K562 (cell line): ENCODE results near the gene LGALS14.

Experiments
- ATF1 ChIP-seq, 2 experiments: fragments of 450-650 bp in 1 of 2; IDR thresholded peaks; 2 replicates each; pipeline ENCODE4 v1.6.1; 2016; ENCODE audit warnings: missing compliant biosample characterization in 1 of 2, missing genetic modification characterization in 1 of 2
- CBFA2T3 ChIP-seq: fragments of 450-650 bp; IDR thresholded peaks from 2 replicates; pipeline ENCODE4 v1.6.1; 2017
- CBFB ChIP-seq: sonication (generic); formaldehyde crosslinking; IDR thresholded peaks from 2 replicates; pipeline ENCODE4 v1.4.0; 2020; ENCODE audit warnings: mild to moderate bottlenecking, missing genetic modification reagents
- ESRRA ChIP-seq: fragments of 450-650 bp; IDR thresholded peaks from 2 replicates; pipeline ENCODE4 v1.6.1; 2014; ENCODE audit warnings: low read depth, mild to moderate bottlenecking, moderate library complexity, borderline replicate concordance
- HOXB6 ChIP-seq: fragments of 250-450 bp; sonication (Bioruptor Pico); IDR thresholded peaks from 2 replicates; pipeline ENCODE4 v1.5.1; 2022; ENCODE audit warnings: mild to moderate bottlenecking, borderline replicate concordance
- JUN ChIP-seq, 2 experiments: sonication (generic) in 1 of 2; formaldehyde crosslinking in 1 of 2; IDR thresholded peaks; 2 replicates each; pipeline versions ENCODE4 v1.6.1 to v1.8.0; 2012 to 2022; ENCODE audit warnings: borderline replicate concordance in 2 of 2, mild to moderate bottlenecking in 2 of 2, improper control_type of control experiment in 1 of 2, low read depth in 1 of 2, low read length in 1 of 2, missing genetic modification reagents in 1 of 2
- MAFG ChIP-seq: fragments of 450-650 bp; conservative IDR thresholded peaks from 2 replicates; pipeline ENCODE4 v1.6.1; 2016; ENCODE audit warnings: missing genetic modification characterization, missing compliant biosample characterization
- MXI1 ChIP-seq: IDR thresholded peaks from 2 replicates; pipeline ENCODE4 v1.6.1; 2011; ENCODE audit warnings: low read depth, mild to moderate bottlenecking, improper control_type of control experiment, low read length
- SREBF2 ChIP-seq: sonication (generic); formaldehyde crosslinking; IDR thresholded peaks from 2 replicates; pipeline ENCODE4 v1.4.0; 2020; ENCODE audit warnings: mild to moderate bottlenecking, missing genetic modification reagents
- ZNF197 ChIP-seq: fragments of 200-800 bp; sonication (Bioruptor generic); IDR thresholded peaks from 2 replicates; pipeline ENCODE4 v1.6.1; 2016; ENCODE audit warnings: low read depth, missing genetic modification characterization, missing compliant biosample characterization
- TF ChIP-seq, protein P1 (sequence below), 2 experiments: fragments of 450-650 bp in 1 of 2; sonication (generic) in 1 of 2; formaldehyde crosslinking in 1 of 2; IDR thresholded peaks; 2 replicates each; pipeline versions ENCODE4 v1.7.1 to v1.9.0; 2016 to 2022; ENCODE audit warnings: inconsistent platforms in 1 of 2, mild to moderate bottlenecking in 1 of 2, missing genetic modification reagents in 1 of 2
- TF ChIP-seq, protein P2 (sequence below): sonication (generic); formaldehyde crosslinking; IDR thresholded peaks from 2 replicates; pipeline ENCODE4 v1.8.0; 2022; ENCODE audit warnings: mild to moderate bottlenecking, missing genetic modification reagents, borderline replicate concordance
- TF ChIP-seq, protein P3 (sequence below), 3 experiments: IDR thresholded peaks in 2 of 3; conservative IDR thresholded peaks in 1 of 3; 2 replicates each; pipeline ENCODE4 v1.5.1; 2011 to 2012; ENCODE audit warnings: low read length in 3 of 3, mild to moderate bottlenecking in 3 of 3, control low read depth in 2 of 3, improper control_type of control experiment in 1 of 3, inconsistent platforms in 1 of 3, low read depth in 1 of 3, mixed read lengths in 1 of 3, moderate library complexity in 1 of 3; ENCODE audit not compliant: insufficient read depth in 2 of 3

DNA sequence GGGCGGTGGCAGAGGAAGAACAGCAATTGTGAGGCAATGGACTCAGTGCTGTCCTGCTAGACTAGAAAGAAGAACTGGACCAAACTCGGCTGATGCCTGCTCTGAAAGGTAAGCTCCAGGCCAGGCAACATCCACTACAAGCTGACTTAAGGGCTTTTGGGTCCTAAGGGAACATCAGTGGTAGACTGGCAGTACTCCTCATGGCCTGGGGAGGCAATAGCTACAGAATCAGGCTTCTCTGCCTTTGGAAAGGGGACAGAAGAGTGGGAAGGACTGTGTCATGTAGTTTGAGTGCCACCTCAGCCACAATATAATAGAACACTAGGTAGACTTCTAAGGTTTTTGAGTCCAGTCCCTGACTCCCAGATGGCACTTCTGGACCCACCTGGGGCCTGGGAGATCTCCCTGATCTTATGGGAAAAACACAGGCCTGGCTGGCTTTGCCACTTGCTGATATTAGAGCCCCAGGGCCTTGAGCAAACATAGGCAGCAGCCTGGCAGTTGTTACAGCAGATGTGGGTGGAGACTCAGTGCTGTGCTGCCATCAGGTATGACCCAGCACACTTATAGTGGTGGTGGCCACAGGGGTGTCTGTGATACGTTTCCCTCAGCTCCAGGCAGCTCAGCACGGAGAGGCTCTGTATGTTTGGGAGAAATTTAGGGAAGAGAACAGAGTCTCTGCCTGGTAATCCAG is 42.7 kb downstream of the LGALS14 start:
- no peak for TF ChIP-seq ATF1 (CRISPR knock-in tag; IDR thresholded peaks at IDR 0.05)
- no peak for TF ChIP-seq ATF1 (tag; IDR thresholded peaks at IDR 0.05)
- no peak for TF ChIP-seq SREBF2 (CRISPR knock-in tag)
- no peak for TF ChIP-seq MXI1
- TF ChIP-seq, protein P1, sequence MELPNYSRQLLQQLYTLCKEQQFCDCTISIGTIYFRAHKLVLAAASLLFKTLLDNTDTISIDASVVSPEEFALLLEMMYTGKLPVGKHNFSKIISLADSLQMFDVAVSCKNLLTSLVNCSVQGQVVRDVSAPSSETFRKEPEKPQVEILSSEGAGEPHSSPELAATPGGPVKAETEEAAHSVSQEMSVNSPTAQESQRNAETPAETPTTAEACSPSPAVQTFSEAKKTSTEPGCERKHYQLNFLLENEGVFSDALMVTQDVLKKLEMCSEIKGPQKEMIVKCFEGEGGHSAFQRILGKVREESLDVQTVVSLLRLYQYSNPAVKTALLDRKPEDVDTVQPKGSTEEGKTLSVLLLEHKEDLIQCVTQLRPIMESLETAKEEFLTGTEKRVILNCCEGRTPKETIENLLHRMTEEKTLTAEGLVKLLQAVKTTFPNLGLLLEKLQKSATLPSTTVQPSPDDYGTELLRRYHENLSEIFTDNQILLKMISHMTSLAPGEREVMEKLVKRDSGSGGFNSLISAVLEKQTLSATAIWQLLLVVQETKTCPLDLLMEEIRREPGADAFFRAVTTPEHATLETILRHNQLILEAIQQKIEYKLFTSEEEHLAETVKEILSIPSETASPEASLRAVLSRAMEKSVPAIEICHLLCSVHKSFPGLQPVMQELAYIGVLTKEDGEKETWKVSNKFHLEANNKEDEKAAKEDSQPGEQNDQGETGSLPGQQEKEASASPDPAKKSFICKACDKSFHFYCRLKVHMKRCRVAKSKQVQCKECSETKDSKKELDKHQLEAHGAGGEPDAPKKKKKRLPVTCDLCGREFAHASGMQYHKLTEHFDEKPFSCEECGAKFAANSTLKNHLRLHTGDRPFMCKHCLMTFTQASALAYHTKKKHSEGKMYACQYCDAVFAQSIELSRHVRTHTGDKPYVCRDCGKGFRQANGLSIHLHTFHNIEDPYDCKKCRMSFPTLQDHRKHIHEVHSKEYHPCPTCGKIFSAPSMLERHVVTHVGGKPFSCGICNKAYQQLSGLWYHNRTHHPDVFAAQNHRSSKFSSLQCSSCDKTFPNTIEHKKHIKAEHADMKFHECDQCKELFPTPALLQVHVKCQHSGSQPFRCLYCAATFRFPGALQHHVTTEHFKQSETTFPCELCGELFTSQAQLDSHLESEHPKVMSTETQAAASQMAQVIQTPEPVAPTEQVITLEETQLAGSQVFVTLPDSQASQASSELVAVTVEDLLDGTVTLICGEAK (IDR thresholded peaks at IDR 0.05): no peak
- TF ChIP-seq, protein P1 (CRISPR knock-in tag; IDR thresholded peaks at IDR 0.05): no peak
- no peak for TF ChIP-seq ZNF197 (CRISPR knock-in tag)
- no peak for TF ChIP-seq HOXB6 (CRISPR knock-in tag)
- no peak for TF ChIP-seq JUN (IDR thresholded peaks at IDR 0.05; ENCODE audit: borderline replicate concordance, low read depth, low read length)
- no peak for TF ChIP-seq JUN (CRISPR knock-in tag; IDR thresholded peaks at IDR 0.05; ENCODE audit: borderline replicate concordance)
- no peak for TF ChIP-seq CBFB
- TF ChIP-seq CBFA2T3: no peak
- TF ChIP-seq ESRRA: no peak
- TF ChIP-seq, protein P2, sequence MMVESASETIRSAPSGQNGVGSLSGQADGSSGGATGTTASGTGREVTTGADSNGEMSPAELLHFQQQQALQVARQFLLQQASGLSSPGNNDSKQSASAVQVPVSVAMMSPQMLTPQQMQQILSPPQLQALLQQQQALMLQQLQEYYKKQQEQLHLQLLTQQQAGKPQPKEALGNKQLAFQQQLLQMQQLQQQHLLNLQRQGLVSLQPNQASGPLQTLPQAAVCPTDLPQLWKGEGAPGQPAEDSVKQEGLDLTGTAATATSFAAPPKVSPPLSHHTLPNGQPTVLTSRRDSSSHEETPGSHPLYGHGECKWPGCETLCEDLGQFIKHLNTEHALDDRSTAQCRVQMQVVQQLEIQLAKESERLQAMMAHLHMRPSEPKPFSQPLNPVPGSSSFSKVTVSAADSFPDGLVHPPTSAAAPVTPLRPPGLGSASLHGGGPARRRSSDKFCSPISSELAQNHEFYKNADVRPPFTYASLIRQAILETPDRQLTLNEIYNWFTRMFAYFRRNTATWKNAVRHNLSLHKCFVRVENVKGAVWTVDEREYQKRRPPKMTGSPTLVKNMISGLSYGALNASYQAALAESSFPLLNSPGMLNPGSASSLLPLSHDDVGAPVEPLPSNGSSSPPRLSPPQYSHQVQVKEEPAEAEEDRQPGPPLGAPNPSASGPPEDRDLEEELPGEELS (CRISPR knock-in tag): no peak
- no peak for TF ChIP-seq MAFG (tag)
- TF ChIP-seq, protein P3, sequence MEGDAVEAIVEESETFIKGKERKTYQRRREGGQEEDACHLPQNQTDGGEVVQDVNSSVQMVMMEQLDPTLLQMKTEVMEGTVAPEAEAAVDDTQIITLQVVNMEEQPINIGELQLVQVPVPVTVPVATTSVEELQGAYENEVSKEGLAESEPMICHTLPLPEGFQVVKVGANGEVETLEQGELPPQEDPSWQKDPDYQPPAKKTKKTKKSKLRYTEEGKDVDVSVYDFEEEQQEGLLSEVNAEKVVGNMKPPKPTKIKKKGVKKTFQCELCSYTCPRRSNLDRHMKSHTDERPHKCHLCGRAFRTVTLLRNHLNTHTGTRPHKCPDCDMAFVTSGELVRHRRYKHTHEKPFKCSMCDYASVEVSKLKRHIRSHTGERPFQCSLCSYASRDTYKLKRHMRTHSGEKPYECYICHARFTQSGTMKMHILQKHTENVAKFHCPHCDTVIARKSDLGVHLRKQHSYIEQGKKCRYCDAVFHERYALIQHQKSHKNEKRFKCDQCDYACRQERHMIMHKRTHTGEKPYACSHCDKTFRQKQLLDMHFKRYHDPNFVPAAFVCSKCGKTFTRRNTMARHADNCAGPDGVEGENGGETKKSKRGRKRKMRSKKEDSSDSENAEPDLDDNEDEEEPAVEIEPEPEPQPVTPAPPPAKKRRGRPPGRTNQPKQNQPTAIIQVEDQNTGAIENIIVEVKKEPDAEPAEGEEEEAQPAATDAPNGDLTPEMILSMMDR (IDR thresholded peaks at IDR 0.05 in 2 of 3, conservative IDR thresholded peaks at IDR 0.05 in 1 of 3; ENCODE audit: insufficient read depth in 2 of 3, low read depth in 1 of 3, low read length in 3 of 3): no peak
